GM12873 (cell line): ENCODE data around the gene WNT1.

Experiments
- CTCF ChIP-seq: IDR thresholded peaks from 2 replicates; pipeline ENCODE4 v1.5.1; 2012; ENCODE audit warnings: low read depth, mild to moderate bottlenecking, moderate library complexity, low read length, control low read depth; ENCODE audit not compliant: insufficient read depth; ENCODE audit errors: missing control alignments

The WNT1 gene

GRCh38 chr12:48961801-48962200 lies 16.3 kb upstream of the WNT1 start:
- no peak for TF ChIP-seq CTCF

- TF ChIP-seq CTCF: no peak
Observed at GRCh38 chr12:48965298-48965838, 12.8 kb upstream of the WNT1 start.

GRCh38 chr12:48966177-48966895 lies 11.8 kb upstream of the WNT1 start:
- TF ChIP-seq CTCF: no peak

GRCh38 chr12:48967991-48968390 lies 10.1 kb upstream of the WNT1 start:
- no peak for TF ChIP-seq CTCF

- TF ChIP-seq CTCF: no peak
Observed at GRCh38 chr12:48968467-48968866, 9.7 kb upstream of the WNT1 start.

GRCh38 chr12:48969160-48969771 lies 8.9 kb upstream of the WNT1 start:
- no peak for TF ChIP-seq CTCF

- no peak for TF ChIP-seq CTCF
Observed at GRCh38 chr12:48969833-48970701, 8.1 kb upstream of the WNT1 start.
